HL-60 (cell line): ENCODE measurements around the gene PALM.

Experiments used
- CTCF ChIP-seq: IDR thresholded peaks from one replicate; pipeline ENCODE4 v1.5.1; 2011; ENCODE audit warnings: low read length, control low read depth, inconsistent platforms; ENCODE audit not compliant: insufficient read depth
- POLR2AphosphoS5 ChIP-seq: IDR thresholded peaks from 2 replicates; pipeline ENCODE4 v1.6.1; 2012; ENCODE audit warnings: low read depth
- REST ChIP-seq: IDR thresholded peaks from 2 replicates; pipeline ENCODE4 v1.6.1; 2012; ENCODE audit warnings: low read depth; ENCODE audit not compliant: insufficient replicate concordance
- SPI1 ChIP-seq: IDR thresholded peaks from 2 replicates; pipeline ENCODE4 v1.6.1; 2012; ENCODE audit warnings: low read depth, mild to moderate bottlenecking, borderline replicate concordance

DNA sequence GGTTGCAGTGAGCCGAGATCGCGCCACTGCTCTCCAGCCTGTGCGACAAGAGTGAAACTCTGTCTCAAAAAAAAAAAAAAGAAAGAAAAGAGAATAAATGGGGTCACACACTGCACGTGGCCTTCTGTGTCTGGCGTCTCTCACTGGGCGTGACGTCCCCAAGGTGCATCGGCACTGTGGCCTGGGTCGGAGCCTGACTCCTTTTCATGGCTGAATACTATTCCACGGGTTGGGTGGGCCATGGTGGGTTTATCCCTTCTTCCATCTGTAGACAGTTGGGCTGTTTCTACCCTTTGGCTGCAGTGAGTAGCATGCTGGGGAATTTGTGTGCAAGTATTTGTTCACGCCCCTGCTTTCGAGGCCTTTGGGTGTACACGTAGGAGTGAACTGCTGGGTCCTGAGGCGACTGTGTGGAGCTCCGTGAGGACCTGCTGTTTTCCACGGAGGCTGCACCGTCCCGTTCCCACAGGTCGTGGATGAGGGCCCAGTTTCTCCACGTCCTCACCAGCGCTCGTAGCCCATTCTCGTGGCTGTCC lies 33.9 kb downstream of the PALM start:
- TF ChIP-seq CTCF (no peak), POLR2AphosphoS5 (no peak), REST (no peak), SPI1 (no peak)
